GM06990 (cell line): ENCODE data around the gene GPR39.

Experiments used
- DNase-seq: peaks from one replicate; pipeline ENCODE4 v3.0.0-alpha.2; 2011; ENCODE audit not compliant: insufficient read length; ENCODE audit errors: extremely low read depth
- H3K27me3 ChIP-seq: replicated peaks from 2 replicates; pipeline ENCODE4 v1.6.0; 2011; ENCODE audit warnings: low read length; ENCODE audit not compliant: control insufficient read depth, insufficient read depth
- H3K36me3 ChIP-seq: 2 replicates; pipeline ENCODE4 v1.5.1; 2011; ENCODE audit warnings: low read length; ENCODE audit not compliant: control insufficient read depth, insufficient read depth
- H3K4me3 ChIP-seq: replicated peaks from 2 replicates; pipeline ENCODE4 v1.5.1; 2011; ENCODE audit warnings: low read depth, mild to moderate bottlenecking, control low read depth, low read length
- TF ChIP-seq, protein P1 (sequence below): IDR thresholded peaks from 2 replicates; pipeline ENCODE4 v1.5.1; 2011; ENCODE audit warnings: low read length, control low read depth, mild to moderate bottlenecking, inconsistent platforms; ENCODE audit not compliant: insufficient read depth, poor library complexity, severe bottlenecking

The GPR39 gene

DNA sequence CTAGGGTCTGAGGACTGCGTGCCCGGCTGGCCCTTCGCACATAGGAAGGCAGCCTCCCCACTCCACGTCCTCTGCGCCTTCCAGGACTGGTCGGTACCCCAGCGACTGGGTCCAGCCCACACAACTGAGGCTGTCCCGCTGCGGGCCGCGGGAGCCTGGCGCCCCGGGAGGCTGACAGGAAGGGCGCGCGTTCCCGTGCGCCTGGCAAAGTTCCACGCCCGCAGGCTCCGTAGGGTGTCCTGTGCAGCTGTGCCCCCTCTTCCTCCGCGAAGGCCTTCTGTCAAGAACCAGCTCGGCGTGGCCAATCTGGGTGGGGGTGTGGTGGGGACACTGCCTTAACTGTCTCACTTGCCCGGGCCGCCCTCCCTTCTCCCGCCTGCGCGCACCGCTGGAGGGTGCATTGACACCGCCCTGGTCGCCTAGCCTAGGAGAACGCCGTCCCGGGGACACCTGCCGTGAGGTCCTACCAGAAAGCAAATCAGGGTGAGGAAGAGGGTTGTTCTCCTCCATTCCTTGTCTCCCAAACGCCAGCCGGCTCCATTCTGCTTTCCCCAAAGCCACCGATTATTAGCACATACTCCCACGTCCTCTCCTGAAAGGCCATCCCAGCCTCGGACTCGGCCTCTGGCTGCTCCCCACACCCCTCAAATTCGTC, 254.0 kb downstream of the GPR39 start:
- Histone ChIP-seq H3K27me3 (no peaks in the 10 kb centered on the region; the same call in 1 of the 2 replicates), H3K36me3 (no peaks in the 10 kb centered on the region), H3K4me3 (no peak overlapping the region)
- TF ChIP-seq, protein P1, sequence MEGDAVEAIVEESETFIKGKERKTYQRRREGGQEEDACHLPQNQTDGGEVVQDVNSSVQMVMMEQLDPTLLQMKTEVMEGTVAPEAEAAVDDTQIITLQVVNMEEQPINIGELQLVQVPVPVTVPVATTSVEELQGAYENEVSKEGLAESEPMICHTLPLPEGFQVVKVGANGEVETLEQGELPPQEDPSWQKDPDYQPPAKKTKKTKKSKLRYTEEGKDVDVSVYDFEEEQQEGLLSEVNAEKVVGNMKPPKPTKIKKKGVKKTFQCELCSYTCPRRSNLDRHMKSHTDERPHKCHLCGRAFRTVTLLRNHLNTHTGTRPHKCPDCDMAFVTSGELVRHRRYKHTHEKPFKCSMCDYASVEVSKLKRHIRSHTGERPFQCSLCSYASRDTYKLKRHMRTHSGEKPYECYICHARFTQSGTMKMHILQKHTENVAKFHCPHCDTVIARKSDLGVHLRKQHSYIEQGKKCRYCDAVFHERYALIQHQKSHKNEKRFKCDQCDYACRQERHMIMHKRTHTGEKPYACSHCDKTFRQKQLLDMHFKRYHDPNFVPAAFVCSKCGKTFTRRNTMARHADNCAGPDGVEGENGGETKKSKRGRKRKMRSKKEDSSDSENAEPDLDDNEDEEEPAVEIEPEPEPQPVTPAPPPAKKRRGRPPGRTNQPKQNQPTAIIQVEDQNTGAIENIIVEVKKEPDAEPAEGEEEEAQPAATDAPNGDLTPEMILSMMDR = no peak
- DNase-seq = peak; percentile 11

DNA sequence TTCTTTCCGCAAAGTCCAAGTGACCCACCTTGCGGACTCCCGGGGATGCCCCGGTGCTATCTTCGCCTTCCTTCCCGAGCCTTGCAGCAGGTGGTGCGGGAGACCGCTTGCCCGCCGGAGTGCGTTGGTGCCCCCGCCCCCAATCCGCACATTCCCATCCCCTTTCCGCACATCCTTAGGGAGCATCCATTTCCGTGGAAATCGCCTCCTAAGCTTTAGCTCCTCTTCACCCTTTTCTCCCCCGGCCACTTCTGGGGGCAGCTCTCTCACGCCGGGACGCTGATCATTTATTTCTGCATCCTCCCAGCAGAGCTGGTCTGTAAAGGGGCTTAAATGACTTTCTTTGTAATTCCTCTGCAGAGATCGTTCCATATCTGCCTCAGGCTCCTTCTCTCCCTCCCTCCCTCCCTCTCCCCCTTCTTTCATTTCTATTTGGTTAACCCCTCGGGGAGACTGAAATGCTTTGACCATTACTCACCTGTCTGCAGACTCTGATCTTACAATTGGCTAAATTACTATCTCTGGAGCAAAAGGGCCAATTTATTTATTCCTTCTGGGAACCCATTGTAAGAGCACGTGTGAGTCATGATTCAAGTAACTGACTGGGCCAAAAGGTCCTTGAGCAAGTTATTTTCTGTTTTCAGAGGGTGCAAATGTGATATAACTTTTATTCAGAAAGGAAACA, 254.7 kb downstream of the GPR39 start:
- no peaks in the 10 kb centered on the region for H3K36me3 ChIP-seq
- no peak for DNase-seq
- H3K4me3 ChIP-seq = no peak overlapping the region
- TF ChIP-seq, protein P1 = no peak
- no peaks in the 10 kb centered on the region; the same call in 1 of the 2 replicates for H3K27me3 ChIP-seq

DNA sequence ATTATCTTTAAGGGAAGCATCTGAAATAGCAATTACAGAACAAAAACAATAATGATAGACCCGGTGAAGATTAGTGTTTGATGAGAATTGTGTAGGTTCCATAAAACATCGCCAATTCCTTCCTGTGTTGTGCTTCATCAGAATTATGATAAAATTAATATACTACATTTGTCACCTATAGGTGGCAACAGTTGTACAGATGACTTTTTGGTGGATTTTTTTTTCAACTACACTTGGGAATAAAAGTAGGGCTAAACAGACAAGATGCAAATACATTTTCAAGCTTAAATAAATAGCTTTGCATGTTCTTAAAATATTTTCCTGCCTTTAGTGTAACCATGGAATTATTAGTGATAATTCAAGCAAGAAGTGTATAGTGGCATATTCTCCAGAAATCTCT, 260.4 kb downstream of the GPR39 start:
- DNase-seq = no peak
- TF ChIP-seq, protein P1 = peak; percentile 12
- Histone ChIP-seq H3K36me3 (no peaks in the 10 kb centered on the region), H3K27me3 (no peaks in the 10 kb centered on the region), H3K4me3 (no peak overlapping the region)

DNA sequence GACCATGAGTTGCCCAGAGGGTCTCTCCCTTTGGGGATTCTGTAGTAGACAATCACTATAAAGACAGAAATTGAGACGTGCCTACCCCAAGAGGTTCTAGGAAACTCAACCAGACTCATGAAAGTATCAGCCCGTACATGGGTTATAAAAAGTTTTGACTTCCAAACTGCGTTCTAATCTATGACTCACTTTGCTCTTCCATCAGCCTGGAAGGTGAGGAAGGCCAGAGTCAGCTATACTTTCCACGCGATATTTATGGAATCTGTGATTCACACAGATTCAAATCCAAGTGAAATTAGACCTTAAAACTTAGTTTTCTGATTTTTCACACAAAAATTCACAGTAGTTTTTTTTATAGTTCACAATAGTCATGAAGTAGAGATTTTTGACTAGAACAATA, 261.1 kb downstream of the GPR39 start:
- TF ChIP-seq, protein P1 = no peak
- DNase-seq = no peak
- no peaks in the 10 kb centered on the region for H3K27me3 ChIP-seq
- H3K4me3 ChIP-seq = no peak overlapping the region
- H3K36me3 ChIP-seq = no peaks in the 10 kb centered on the region

DNA sequence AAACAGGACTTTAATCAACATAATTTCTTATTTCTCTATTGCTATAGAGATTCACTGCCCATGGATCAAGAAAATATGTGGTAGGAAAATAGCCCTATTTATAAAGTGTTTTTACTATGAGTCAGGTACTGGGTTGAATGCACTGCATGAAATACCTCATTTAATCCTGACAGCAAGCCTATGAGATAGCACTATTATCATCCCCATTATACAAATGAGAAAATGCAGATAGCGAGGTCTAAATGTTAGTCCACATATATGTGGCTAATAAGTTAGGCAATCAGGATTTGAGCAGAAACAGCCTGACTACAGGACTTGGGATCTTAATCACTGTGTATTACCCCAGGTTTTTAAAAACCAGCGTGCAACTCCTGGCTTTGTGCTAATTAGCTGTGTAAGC, 261.9 kb downstream of the GPR39 start:
- Histone ChIP-seq H3K27me3 (no peaks in the 10 kb centered on the region), H3K4me3 (no peak overlapping the region), H3K36me3 (no peaks in the 10 kb centered on the region)
- DNase-seq = no peak
- TF ChIP-seq, protein P1 = no peak
